IPS-18c (cell line): ENCODE results near the gene GJA10.
"Not testable (repeated sequence)": the region's sequence is repeated elsewhere in the genome, so short reads cannot be mapped to it uniquely, and the experiment has no call there.

Experiments
- H3K4me3 ChIP-seq: 2 replicates; pipeline ENCODE4 v1.7.0; 2013; ENCODE audit warnings: low read depth, mild to moderate bottlenecking, low read length, moderate library complexity; ENCODE audit not compliant: insufficient read depth
- H3K9me3 ChIP-seq: one replicate; pipeline ENCODE4 v1.6.1; 2013; ENCODE audit warnings: mild to moderate bottlenecking, low read length, moderate library complexity; ENCODE audit not compliant: control insufficient read depth, insufficient read depth

GJA10 gene

GRCh38 chr6:89894169-89894568, at the start of gene GJA10:
Gene GJA10, plus strand, starts transcription at chr6:89894469. Its CDS starts 0 bp downstream, at chr6:89894469.
- H3K9me3 ChIP-seq = no peaks in the 10 kb centered on the region
- no peak within 1 kb of the TSS for H3K4me3 ChIP-seq

- not testable (repeated sequence) for H3K4me3 ChIP-seq, H3K9me3 ChIP-seq
These were observed 46.8 kb upstream of the GJA10 start for GRCh38 chr6:89847513-89847912.

- H3K9me3 ChIP-seq = no peaks in the 10 kb centered on the region
- H3K4me3 ChIP-seq = no peak overlapping the region
These were observed 41.2 kb upstream of the GJA10 start for GRCh38 chr6:89853068-89853467.

GRCh38 chr6:89858041-89858440, 36.2 kb upstream of the GJA10 start:
- Histone ChIP-seq H3K4me3 (no peak overlapping the region), H3K9me3 (no peaks in the 10 kb centered on the region)

- no peak overlapping the region for H3K4me3 ChIP-seq
- no peaks in the 10 kb centered on the region for H3K9me3 ChIP-seq
These were observed 34.5 kb upstream of the GJA10 start for GRCh38 chr6:89859744-89860143.

GRCh38 chr6:89862273-89862672, 32.0 kb upstream of the GJA10 start:
- H3K4me3 ChIP-seq = no peak overlapping the region
- no peaks in the 10 kb centered on the region for H3K9me3 ChIP-seq

- H3K4me3 ChIP-seq = no peak overlapping the region
- no peaks in the 10 kb centered on the region for H3K9me3 ChIP-seq
These were observed 31.6 kb upstream of the GJA10 start for GRCh38 chr6:89862698-89863097.

GRCh38 chr6:89866024-89866678, 28.1 kb upstream of the GJA10 start:
- no peak overlapping the region for H3K4me3 ChIP-seq
- H3K9me3 ChIP-seq = no peaks in the 10 kb centered on the region

GRCh38 chr6:89873721-89874120, 20.5 kb upstream of the GJA10 start:
- no peaks in the 10 kb centered on the region for H3K9me3 ChIP-seq
- H3K4me3 ChIP-seq = no peak overlapping the region

- no peaks in the 10 kb centered on the region for H3K9me3 ChIP-seq
- H3K4me3 ChIP-seq = no peak overlapping the region
These were observed 19.8 kb upstream of the GJA10 start for GRCh38 chr6:89874438-89874837.

GRCh38 chr6:89886378-89887120, 7.7 kb upstream of the GJA10 start:
- Histone ChIP-seq H3K4me3 (no peak overlapping the region), H3K9me3 (no peaks in the 10 kb centered on the region)

GRCh38 chr6:89887452-89888137, 6.7 kb upstream of the GJA10 start:
- Histone ChIP-seq H3K4me3 (no peak overlapping the region), H3K9me3 (no peaks in the 10 kb centered on the region)

- Histone ChIP-seq H3K4me3 (no peak overlapping the region), H3K9me3 (no peaks in the 10 kb centered on the region)
These were observed 6.1 kb upstream of the GJA10 start for GRCh38 chr6:89888138-89888514.

- no peak overlapping the region for H3K4me3 ChIP-seq
These were observed 5.4 kb upstream of the GJA10 start for GRCh38 chr6:89888871-89889270.

GRCh38 chr6:89890845-89891528, 3.3 kb upstream of the GJA10 start:
- not testable (repeated sequence) for H3K4me3 ChIP-seq, H3K9me3 ChIP-seq

More at GRCh38 chr6:89888871-89889270, 5.4 kb upstream of the GJA10 start:
- H3K9me3 ChIP-seq = no peaks in the 10 kb centered on the region

- H3K9me3 ChIP-seq, H3K4me3 ChIP-seq: not testable (repeated sequence)
These were observed 1.7 kb upstream of the GJA10 start for GRCh38 chr6:89892577-89892976.

- H3K9me3 ChIP-seq = no peaks in the 10 kb centered on the region
- H3K4me3 ChIP-seq = no peak overlapping the region
These were observed 1.1 kb downstream of the GJA10 start for GRCh38 chr6:89895276-89895874.
